GM12872 (cell line): ENCODE measurements around the gene TUBA1A.

Experiments
- TF ChIP-seq, protein P1 (sequence below): IDR thresholded peaks from 3 replicates; pipeline ENCODE4 v1.5.1; 2011; ENCODE audit warnings: low read depth, mild to moderate bottlenecking, low read length, moderate library complexity; ENCODE audit not compliant: insufficient read depth

The TUBA1A gene

DNA sequence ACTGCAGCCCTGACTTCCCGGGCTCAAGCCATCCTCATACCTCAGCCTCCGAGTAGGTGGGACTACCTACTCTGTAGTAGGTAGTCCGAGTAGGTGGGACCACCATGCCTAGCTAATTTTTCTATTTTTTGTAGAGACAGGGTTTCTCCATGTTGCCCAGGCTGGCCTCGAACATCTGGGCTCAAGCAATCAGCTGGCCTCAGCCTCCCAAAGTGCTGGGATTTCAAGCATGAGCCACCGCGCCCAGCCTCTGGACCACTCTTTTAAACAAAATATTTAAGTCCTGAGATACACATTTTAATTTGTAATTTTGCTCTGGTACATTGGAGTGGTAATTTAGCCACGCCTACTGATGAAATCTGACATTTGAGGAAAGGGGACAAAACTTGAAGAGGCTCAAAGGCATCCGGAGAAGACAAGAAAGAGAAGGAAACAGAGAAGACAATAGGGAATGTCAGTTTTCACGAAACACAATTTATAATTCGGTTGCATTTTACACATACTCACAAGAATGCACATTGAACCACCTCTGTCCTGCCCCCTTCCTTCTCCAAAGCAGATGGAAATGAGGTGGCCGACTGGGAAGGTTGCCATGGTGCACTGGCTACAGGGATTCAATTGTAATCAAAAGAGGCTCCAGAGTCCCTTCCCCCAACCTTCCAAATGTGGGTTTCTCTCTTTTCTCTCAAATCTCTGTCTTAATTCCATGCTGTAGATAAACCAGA, 9.7 kb upstream of the TUBA1A start:
- TF ChIP-seq, protein P1, sequence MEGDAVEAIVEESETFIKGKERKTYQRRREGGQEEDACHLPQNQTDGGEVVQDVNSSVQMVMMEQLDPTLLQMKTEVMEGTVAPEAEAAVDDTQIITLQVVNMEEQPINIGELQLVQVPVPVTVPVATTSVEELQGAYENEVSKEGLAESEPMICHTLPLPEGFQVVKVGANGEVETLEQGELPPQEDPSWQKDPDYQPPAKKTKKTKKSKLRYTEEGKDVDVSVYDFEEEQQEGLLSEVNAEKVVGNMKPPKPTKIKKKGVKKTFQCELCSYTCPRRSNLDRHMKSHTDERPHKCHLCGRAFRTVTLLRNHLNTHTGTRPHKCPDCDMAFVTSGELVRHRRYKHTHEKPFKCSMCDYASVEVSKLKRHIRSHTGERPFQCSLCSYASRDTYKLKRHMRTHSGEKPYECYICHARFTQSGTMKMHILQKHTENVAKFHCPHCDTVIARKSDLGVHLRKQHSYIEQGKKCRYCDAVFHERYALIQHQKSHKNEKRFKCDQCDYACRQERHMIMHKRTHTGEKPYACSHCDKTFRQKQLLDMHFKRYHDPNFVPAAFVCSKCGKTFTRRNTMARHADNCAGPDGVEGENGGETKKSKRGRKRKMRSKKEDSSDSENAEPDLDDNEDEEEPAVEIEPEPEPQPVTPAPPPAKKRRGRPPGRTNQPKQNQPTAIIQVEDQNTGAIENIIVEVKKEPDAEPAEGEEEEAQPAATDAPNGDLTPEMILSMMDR: no peak

DNA sequence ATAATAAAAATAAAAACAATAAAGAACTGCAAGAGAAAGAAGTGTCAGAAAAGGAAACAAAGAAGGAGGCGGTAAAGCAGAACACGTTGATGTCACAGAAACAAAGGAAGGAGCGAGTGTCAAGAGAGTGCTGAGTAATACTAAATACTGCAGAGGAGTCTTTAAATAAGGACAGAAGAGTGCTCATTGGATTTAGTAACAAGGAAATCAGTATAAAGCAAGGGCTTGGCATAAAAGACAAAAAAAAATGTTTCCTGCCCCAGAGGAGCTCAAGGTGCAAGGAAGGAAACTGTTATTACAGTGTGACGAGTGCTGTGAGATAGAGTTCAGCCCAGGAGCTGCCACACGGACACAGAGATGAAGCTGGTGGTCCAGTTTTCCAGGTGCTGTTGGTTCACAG, 8.4 kb upstream of the TUBA1A start:
- TF ChIP-seq, protein P1: no peak

DNA sequence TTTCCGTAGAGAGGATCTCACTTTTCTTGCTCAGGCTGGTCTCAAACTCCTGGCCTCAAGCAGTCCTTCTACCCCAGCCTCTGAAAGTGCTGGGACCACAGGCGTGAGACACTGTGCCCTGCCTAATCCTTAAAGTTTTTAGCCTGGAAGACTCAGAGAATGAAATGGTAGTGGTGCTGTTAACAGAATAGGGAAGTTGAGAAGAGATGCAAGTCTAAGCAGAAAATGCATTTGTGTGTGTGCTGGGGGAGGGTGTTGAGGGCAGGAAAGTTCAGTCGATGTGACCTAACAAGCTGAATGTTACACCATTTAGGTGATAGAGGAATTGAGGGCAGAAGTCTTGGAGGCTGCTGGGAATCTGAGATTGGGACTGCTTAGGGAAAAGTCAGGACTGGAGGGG, 6.9 kb upstream of the TUBA1A start:
- TF ChIP-seq, protein P1: no peak

DNA sequence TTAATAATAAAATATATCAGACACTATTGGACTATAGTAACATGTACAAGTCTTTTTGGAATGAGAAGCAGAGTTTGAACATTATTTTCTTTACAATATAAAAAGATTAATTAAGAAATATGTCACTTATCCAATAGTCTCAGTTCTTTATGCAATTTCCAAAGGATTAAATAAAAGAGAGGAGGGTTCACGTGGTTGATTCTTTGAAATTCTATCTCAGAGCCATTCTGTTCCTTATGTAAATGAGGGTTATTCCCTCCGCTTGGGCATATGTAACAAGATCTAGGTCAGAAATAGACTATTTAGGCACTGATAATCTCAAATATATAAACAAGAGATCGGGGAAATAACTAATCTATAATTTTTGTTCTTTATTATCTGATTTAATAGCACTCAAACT, 2.1 kb upstream of the TUBA1A start:
- TF ChIP-seq, protein P1: no peak

DNA sequence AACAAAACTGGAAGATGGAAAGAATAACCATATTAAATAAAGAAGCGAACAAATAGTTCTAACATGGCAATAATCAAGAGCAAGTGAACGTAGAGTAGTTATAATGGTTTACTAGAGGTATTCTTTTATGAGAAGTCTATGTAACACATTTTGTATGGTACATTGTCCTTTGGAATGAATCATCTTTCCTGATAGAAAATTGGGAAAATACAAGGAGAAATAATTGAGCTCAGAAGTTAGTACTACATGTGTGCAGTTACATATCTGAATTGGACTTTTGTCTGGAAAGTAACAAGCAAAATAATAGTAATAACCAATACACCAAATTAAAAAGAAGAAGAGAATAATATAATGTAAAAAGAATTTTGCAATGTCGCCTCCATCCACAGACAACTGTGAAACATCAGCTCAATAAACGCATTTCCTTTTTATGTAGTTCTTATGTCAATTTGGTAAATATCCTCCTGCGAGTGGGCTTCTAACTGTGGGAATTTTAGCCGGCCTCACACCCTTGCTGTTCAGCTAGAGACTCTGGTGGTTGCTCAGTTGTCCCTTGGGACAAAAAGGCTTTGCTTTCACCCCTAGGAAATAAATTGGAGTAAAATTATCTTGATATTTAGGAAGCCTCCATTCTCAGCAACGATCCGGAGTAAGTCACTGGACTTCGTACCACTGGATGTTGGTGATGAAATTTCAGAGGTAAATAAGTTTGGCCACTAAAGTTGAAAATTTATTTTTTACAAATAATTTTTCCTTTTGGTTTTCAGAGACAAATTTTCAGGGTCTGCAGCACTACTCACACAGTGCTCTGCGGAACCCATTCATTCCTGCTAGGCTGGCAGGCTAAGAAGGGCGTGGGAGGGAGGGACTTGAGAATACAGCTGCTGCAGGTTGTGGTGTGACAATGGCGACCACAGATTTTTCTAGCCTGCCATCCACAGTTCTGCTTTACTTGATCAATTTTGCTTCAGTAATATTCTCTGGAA, 1.1 kb upstream of the TUBA1A start:
- TF ChIP-seq, protein P1: no peak

DNA sequence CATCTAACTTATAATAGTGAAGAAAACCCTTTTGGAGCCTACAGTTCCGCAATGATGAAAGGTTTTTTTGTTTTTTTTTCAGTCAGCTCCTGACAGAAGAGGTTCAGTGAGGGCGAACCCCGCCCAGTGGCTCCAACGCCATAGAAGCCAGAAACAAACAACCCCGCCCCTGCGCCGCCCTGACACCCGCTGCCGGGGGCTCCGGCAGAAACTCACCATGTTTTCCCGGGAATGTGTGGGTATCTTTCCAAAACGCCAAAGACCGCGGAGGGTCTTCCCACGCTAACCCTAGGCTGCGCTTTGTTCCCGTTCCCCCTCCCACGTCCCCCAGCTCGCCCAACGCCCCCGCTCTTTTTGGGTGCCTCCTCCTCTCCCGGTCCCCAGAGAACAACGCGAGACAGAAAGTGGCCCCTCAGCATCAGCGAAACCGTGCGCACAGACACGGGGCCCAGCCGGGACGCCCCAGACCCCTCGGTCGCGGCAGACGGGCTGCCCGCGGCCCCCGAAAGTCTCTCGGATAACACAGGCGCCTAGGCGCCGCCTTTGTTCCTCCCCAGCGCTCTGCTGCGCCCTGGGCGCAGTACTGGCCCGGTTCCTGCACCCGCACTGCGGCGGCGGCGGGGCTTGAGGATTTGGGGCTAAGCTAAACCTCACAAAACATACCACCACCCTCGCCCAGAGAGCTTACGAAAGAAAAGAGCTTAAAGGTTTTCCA, 522 bp downstream of the TUBA1A start:
- TF ChIP-seq, protein P1: no peak

DNA sequence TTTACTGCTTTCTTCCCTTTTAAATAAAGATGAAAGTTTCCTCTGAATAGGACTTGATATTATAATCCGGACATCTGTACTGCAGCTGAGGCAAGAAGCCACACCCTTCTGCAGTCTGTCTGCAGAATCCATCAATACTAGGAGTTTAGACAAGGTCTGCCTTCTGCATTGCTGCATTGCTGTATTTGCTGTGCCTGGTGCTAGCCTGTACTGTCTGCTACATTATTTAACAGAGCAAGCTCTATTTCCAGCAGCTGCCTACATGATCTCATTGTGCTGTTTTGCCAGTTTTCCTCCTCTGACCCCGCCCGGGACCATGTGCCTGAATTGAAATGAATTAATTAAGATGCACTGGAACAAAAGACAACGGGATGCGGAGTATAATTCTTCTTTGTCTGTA, 1.7 kb downstream of the TUBA1A start:
- TF ChIP-seq, protein P1: no peak
